ENCODE data around the gene PIGV.
"Not testable (repeated sequence)": the region's sequence is repeated elsewhere in the genome, so short reads cannot be mapped to it uniquely, and the experiment has no call there.

PIGV gene

GRCh38 chr1:26838474-26839338 is 51.0 kb downstream of the PIGV start:
- no peak for FAIRE-seq

GRCh38 chr1:26839339-26839722 is 51.6 kb downstream of the PIGV start:
- FAIRE-seq: no peak

- FAIRE-seq: no peak
These were observed 52.0 kb downstream of the PIGV start for GRCh38 chr1:26839779-26840178.

GRCh38 chr1:26844424-26845196 is 56.9 kb downstream of the PIGV start:
- no peak for FAIRE-seq

GRCh38 chr1:26847826-26848225 is 60.1 kb downstream of the PIGV start:
- not testable (repeated sequence) for FAIRE-seq
